Trophoblast cell (in vitro differentiated cells and primary cell): Measurements from ENCODE around the gene PSME3IP1.

Experiments
- DNase-seq, 2 donors: peaks; one replicate each; pipeline ENCODE4 v3.0.0-alpha.2; 2016
- H2AFZ ChIP-seq: 2 replicates; pipeline ENCODE4 v1.6.1; 2013; ENCODE audit warnings: low read length, moderate library complexity, mild to moderate bottlenecking; ENCODE audit not compliant: insufficient read depth, poor library complexity
- H2AK5ac ChIP-seq: 2 replicates; pipeline ENCODE4 v1.6.1; 2013; ENCODE audit warnings: mild to moderate bottlenecking, low read length
- H2BK120ac ChIP-seq: 2 replicates; pipeline ENCODE4 v1.6.1; 2013; ENCODE audit warnings: low read length, mild to moderate bottlenecking, moderate library complexity; ENCODE audit not compliant: insufficient read depth, poor library complexity
- H2BK12ac ChIP-seq: 2 replicates; pipeline ENCODE4 v1.6.1; 2013; ENCODE audit warnings: mild to moderate bottlenecking, low read length, moderate library complexity
- H2BK5ac ChIP-seq: 2 replicates; pipeline ENCODE4 v1.6.1; 2013; ENCODE audit warnings: low read length, low read depth, moderate library complexity, mild to moderate bottlenecking; ENCODE audit not compliant: poor library complexity
- H3K14ac ChIP-seq: 2 replicates; pipeline ENCODE4 v1.6.1; 2013; ENCODE audit warnings: mild to moderate bottlenecking, low read length
- H3K18ac ChIP-seq: 2 replicates; pipeline ENCODE4 v1.6.1; 2013; ENCODE audit warnings: mild to moderate bottlenecking, low read length
- H3K23ac ChIP-seq: 2 replicates; pipeline ENCODE4 v1.6.1; 2013; ENCODE audit warnings: low read length
- H3K27ac ChIP-seq: 2 replicates; pipeline ENCODE4 v1.5.1; 2013; ENCODE audit warnings: low read depth, mild to moderate bottlenecking, inconsistent platforms, low read length, moderate library complexity
- H3K27me3 ChIP-seq: 2 replicates; pipeline ENCODE4 v1.6.1; 2013; ENCODE audit warnings: inconsistent platforms, mild to moderate bottlenecking, low read length, moderate library complexity; ENCODE audit not compliant: insufficient read depth
- H3K36me3 ChIP-seq, 2 experiments: 1 replicate in 1 of 2; 2 replicates in 1 of 2; pipeline ENCODE4 v1.6.1; 2013; ENCODE audit warnings: low read length in 2 of 2, mild to moderate bottlenecking in 2 of 2, moderate library complexity in 1 of 2; ENCODE audit not compliant: insufficient read depth in 2 of 2, control insufficient read depth in 1 of 2
- H3K4ac ChIP-seq: 2 replicates; pipeline ENCODE4 v1.6.1; 2013; ENCODE audit warnings: low read depth, mild to moderate bottlenecking, low read length, moderate library complexity
- H3K4me1 ChIP-seq, 2 experiments: 1 replicate in 1 of 2; 2 replicates in 1 of 2; pipeline ENCODE4 v1.6.1; 2013; ENCODE audit warnings: low read length in 2 of 2, mild to moderate bottlenecking in 2 of 2, moderate library complexity in 1 of 2; ENCODE audit not compliant: insufficient read depth in 2 of 2, control insufficient read depth in 1 of 2
- H3K4me2 ChIP-seq: 2 replicates; pipeline ENCODE4 v1.6.1; 2013; ENCODE audit warnings: inconsistent platforms, mild to moderate bottlenecking, low read length, moderate library complexity
- H3K4me3 ChIP-seq: 2 replicates; pipeline ENCODE4 v1.5.1; 2013; ENCODE audit warnings: mild to moderate bottlenecking, low read depth, low read length, inconsistent platforms
- H3K79me1 ChIP-seq: one replicate; pipeline ENCODE4 v1.6.1; 2013; ENCODE audit warnings: low read length
- H3K79me2 ChIP-seq: 2 replicates; pipeline ENCODE4 v1.6.1; 2013; ENCODE audit warnings: low read length, mild to moderate bottlenecking; ENCODE audit not compliant: control insufficient read depth, insufficient read depth, poor library complexity
- H3K9ac ChIP-seq: 2 replicates; pipeline ENCODE4 v1.6.1; 2013; ENCODE audit warnings: mild to moderate bottlenecking, low read length
- H3K9me3 ChIP-seq: 2 replicates; pipeline ENCODE4 v1.6.1; 2013; ENCODE audit warnings: low read depth, mild to moderate bottlenecking, control low read depth, inconsistent platforms, low read length; ENCODE audit not compliant: insufficient read depth
- H4K12ac ChIP-seq: 2 replicates; pipeline ENCODE4 v1.6.1; 2013; ENCODE audit warnings: low read depth, mild to moderate bottlenecking, low read length, moderate library complexity
- H4K8ac ChIP-seq: 2 replicates; pipeline ENCODE4 v1.6.1; 2013; ENCODE audit warnings: low read depth, mild to moderate bottlenecking, low read length, moderate library complexity
- H4K91ac ChIP-seq: one replicate; pipeline ENCODE4 v1.6.1; 2013; ENCODE audit warnings: low read depth, mild to moderate bottlenecking, low read length, moderate library complexity
- WGBS: extraction: QIAGEN DNeasy Blood & Tissue Kit; methylation state at CpG from one replicate; pipeline ENCODE4 v1.1.7; 2013; ENCODE audit warnings: missing lambda C conversion rate; ENCODE audit not compliant: insufficient read length, insufficient coverage; ENCODE audit errors: extremely low coverage; 5-methylcytosine and 5-hydroxymethylcytosine counted together

Gene PSME3IP1

DNA sequence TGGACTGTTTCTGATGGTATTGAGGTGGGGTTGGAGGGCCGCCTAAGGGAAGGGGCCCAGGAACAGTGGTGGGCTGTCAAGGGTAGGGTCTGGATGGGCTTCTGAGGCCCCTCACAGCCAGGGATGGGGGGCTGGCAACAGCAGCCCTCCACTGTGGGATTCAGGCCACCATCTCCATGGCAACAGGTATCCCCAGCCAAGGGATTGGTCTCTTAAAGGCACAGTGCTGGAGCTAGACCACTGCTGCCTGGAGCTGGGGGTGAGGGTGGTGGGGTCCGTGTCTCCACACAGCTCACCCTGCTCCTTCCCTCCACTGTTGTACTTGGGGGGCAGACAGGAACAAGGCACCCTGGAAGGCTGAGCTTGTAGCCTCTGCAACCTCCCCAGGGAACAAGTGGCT lies 41.8 kb downstream of the PSME3IP1 start:
- Histone ChIP-seq H4K8ac (no peak overlapping the region), H4K12ac (no peak overlapping the region), H3K79me1 (no peaks in the 10 kb centered on the region), H3K27ac (no peak overlapping the region), H3K27me3 (no peaks in the 10 kb centered on the region), H3K79me2 (no peaks in the 10 kb centered on the region), H2BK5ac (no peak overlapping the region), H2BK12ac (no peak overlapping the region), H3K4me1 (peaks cover 3 to 19% of the 10 kb centered on the region in 2 experiments), H3K9ac (no peak overlapping the region), H3K4ac (no peak overlapping the region), H2AK5ac (no peak overlapping the region), H3K14ac (no peak overlapping the region), H3K18ac (no peak overlapping the region), H3K23ac (no peak overlapping the region), H3K4me2 (no peak overlapping the region), H3K36me3 (peaks cover 10 to 11% of the 10 kb centered on the region in 2 experiments), H4K91ac (no peak overlapping the region), H3K4me3 (no peak overlapping the region), H2AFZ (no peak overlapping the region), H3K9me3 (peaks cover 5% of the 10 kb centered on the region), H2BK120ac (no peak overlapping the region)
- no CpG with 5 or more reads among the region's 2 CpGs for WGBS
- no peak for DNase-seq

DNA sequence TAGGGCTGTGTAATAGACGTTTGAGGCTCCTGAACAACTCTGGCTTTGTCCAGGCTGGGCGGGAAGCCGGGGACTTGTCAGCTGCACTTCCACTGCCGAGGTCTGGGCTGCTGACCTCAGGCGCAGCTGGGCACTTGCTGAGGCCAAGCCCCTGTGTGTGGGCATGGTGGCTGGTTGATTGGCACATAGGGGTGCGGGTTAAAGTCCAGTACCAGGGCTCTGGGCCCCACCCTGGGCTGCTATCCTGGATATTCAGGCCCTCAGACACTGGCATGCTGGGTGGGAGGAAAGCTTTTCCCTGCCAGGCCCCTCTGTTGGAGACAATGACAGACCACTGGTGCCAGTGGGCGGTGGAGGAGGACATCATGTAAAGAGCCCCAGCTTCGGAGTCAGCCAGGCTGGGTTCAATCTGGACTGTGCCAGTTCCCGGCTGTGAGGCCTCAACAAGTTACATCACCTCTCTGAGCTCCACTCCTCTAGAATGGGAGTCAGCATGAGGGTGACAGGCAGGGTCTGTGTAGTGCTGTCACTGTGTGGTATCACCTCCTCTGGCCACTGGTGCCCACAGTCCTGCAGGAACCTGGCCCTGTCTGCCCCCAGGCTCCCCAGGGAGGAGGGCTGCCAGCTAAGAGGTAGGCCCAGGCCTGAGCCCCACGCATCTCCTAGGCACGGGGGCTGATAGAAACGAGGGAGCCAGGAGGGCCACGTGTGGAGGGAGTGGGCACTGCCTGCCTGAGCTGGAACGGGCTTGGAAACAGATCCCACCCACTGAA lies 42.5 kb downstream of the PSME3IP1 start:
- Histone ChIP-seq H3K27me3 (no peaks in the 10 kb centered on the region), H3K27ac (no peak overlapping the region), H2BK5ac (no peak overlapping the region), H3K4ac (no peak overlapping the region), H3K4me3 (no peak overlapping the region), H4K8ac (no peak overlapping the region), H3K79me1 (no peaks in the 10 kb centered on the region), H3K4me2 (no peak overlapping the region), H4K91ac (no peak overlapping the region), H3K36me3 (peaks cover 8 to 11% of the 10 kb centered on the region in 2 experiments), H3K79me2 (no peaks in the 10 kb centered on the region), H2BK12ac (no peak overlapping the region), H2BK120ac (no peak overlapping the region), H3K4me1 (peaks cover 3 to 23% of the 10 kb centered on the region in 2 experiments), H4K12ac (no peak overlapping the region), H2AFZ (no peak overlapping the region), H3K9ac (no peak overlapping the region), H3K14ac (no peak overlapping the region), H3K9me3 (peaks cover 3% of the 10 kb centered on the region), H2AK5ac (no peak overlapping the region), H3K18ac (no peak overlapping the region), H3K23ac (no peak overlapping the region)
- no peak for DNase-seq
- WGBS: no CpG with 5 or more reads among the region's 14 CpGs

DNA sequence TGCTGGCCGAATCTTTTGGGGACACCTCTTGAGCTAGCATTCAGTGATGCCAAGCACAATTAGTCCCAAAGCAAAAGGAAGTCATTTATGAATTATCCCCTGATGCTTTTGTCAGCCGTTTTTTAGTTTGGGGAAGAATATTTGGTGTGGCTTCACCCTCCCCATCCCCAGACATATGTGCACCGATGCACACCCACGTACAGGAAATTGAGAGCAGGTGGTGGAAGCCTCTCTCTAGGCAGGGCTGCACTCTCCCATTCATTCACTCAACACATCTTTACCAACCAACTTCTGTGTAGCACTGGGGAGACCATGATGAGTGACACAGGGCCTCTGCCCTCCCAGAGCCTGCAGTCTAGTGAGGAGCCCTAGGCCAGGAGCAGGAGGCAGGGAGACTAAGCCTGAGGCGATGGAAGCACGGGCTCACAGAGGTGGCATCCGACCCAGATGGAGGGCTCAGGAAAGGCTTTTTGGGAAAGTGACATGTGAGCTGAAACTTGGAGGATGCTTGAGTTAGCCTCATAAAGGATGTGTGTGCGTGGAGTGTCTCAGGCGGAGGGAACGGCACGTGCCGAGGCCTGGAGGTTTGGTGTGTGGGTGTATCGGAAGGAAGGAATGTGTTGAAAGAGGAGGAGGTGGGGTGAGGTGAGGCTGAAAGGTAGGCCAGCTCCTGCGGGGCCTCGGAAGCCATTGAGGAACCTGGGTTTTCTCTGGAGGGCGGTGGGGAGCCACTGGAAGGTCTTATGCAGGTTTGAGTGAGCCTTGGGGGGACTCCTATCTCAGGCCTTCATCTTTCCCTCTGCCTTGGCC lies 43.8 kb downstream of the PSME3IP1 start:
- no peak overlapping the region for H3K4me2 ChIP-seq
- H3K18ac ChIP-seq: no peak overlapping the region
- no peak overlapping the region for H2AFZ ChIP-seq
- H2BK12ac ChIP-seq: no peak overlapping the region
- H3K9me3 ChIP-seq: peaks cover 3% of the 10 kb centered on the region
- no peak overlapping the region for H3K14ac ChIP-seq
- H4K12ac ChIP-seq: no peak overlapping the region
- WGBS: no CpG with 5 or more reads among the region's 16 CpGs
- H3K36me3 ChIP-seq: peaks cover 14 to 21% of the 10 kb centered on the region in 2 experiments
- no peak overlapping the region for H3K27ac ChIP-seq
- H2BK5ac ChIP-seq: no peak overlapping the region
- no peaks in the 10 kb centered on the region for H3K79me2 ChIP-seq
- no peak for DNase-seq
- no peaks in the 10 kb centered on the region for H3K79me1 ChIP-seq
- H3K23ac ChIP-seq: no peak overlapping the region
- no peak overlapping the region for H4K8ac ChIP-seq
- no peak overlapping the region for H4K91ac ChIP-seq
- H2BK120ac ChIP-seq: no peak overlapping the region
- H3K4me3 ChIP-seq: no peak overlapping the region
- H2AK5ac ChIP-seq: no peak overlapping the region
- H3K4ac ChIP-seq: no peak overlapping the region
- H3K4me1 ChIP-seq: peaks cover 8 to 26% of the 10 kb centered on the region in 2 experiments
- no peaks in the 10 kb centered on the region for H3K27me3 ChIP-seq
- no peak overlapping the region for H3K9ac ChIP-seq

DNA sequence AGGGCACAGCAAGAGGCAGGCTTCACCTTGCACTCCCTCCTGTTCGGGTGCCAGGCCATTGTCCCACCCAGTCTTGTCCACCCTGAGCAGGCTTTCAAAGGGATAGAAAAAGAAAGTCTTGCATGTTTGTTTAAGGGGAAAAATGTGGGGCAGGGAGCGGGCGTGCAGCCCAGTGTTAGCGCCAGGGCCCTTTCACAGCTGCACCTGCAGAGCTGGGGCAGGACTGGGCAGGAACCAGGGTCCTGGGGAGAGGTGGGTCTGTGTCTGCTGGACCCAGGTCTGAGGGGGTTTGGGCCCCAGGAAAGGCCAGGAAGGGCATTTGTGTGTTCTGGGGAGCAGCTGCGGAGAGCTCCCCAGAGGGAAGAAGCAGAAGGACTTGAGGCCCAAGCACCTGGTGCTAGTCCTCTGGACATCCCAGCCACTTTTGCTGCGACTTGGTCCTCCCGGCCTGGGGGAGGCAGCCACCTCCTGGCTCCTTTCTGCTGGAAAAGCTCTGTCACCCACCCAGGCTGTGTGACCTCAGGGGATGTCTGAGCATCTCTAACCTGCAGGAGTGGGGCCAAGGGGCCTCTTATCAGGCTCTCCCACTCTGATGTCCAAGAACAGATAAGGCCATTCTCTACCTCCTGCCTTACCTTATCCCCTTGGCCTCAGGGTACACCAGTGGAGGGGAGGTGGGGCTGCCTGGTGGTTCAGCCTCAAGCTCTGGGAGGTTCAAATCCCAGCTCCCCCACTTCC lies 44.7 kb downstream of the PSME3IP1 start:
- H3K18ac ChIP-seq: no peak overlapping the region
- H3K4me1 ChIP-seq: peaks cover 8 to 26% of the 10 kb centered on the region in 2 experiments
- H2BK12ac ChIP-seq: no peak overlapping the region
- no CpG with 5 or more reads among the region's 7 CpGs for WGBS
- no peak overlapping the region for H2BK5ac ChIP-seq
- H3K27me3 ChIP-seq: no peaks in the 10 kb centered on the region
- H3K14ac ChIP-seq: no peak overlapping the region
- no peak overlapping the region for H2AK5ac ChIP-seq
- no peak overlapping the region for H3K27ac ChIP-seq
- H3K4me3 ChIP-seq: no peak overlapping the region
- no peaks in the 10 kb centered on the region for H3K79me2 ChIP-seq
- H3K9ac ChIP-seq: no peak overlapping the region
- DNase-seq: no peak
- H3K4me2 ChIP-seq: no peak overlapping the region
- no peaks in the 10 kb centered on the region for H3K79me1 ChIP-seq
- H3K4ac ChIP-seq: no peak overlapping the region
- no peak overlapping the region for H3K23ac ChIP-seq
- no peak overlapping the region for H4K8ac ChIP-seq
- peaks cover 16 to 23% of the 10 kb centered on the region in 2 experiments for H3K36me3 ChIP-seq
- no peak overlapping the region for H4K91ac ChIP-seq
- peaks cover 3% of the 10 kb centered on the region for H3K9me3 ChIP-seq
- H2AFZ ChIP-seq: no peak overlapping the region
- no peak overlapping the region for H4K12ac ChIP-seq
- no peak overlapping the region for H2BK120ac ChIP-seq
